ENCODE data around the gene MRAS.
"Not testable (repeated sequence)": the region's sequence is repeated elsewhere in the genome, so short reads cannot be mapped to it uniquely, and the experiment has no call there.

The MRAS gene

DNA sequence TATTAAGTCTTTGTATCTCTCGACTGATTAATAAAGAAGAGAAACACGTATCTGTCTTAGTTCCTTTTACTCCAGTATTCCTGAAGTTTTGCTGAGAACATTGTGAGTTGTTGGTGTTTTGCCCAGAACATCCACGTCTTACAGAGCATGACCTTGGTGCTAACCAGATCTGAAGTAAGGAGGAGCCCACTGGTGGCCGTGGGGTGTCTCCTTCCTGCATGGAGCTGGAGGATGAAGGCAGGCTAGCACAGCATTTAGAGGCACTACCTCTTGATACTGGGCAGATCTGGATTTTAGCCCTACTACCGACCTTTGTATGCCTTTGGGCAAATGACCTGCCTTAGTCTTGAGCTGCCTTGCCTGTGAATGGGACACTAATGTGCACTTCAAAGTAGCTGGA is 57.1 kb downstream of the MRAS start:
- Mint-ChIP-seq H3K9me3 (no peaks in the 10 kb centered on the region), H3K4me3 (no peak overlapping the region), H3K36me3 (no peaks in the 10 kb centered on the region), H3K4me1 (no peaks in the 10 kb centered on the region), H3K27ac (no peak overlapping the region), H3K27me3 (no peaks in the 10 kb centered on the region)

DNA sequence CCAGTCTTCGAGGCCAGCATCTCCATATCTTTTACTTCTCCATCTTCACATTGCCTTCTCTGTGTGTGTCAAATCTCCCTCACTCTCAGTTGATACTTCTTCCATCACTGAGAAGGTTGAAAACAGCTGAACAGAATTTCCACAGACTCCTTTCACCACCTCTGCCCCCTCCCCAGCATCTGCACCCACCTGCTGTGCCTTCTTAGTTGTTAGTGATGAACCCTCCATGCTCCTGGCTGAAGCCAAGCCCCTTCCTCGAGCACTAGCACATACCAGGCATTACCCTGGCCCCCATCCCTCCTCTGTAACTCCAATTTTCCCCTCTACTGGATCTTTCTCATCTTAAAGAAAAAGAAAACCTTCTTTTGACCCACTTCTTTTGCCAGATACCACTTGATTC is 58.2 kb downstream of the MRAS start:
- Mint-ChIP-seq H3K4me1 (no peaks in the 10 kb centered on the region), H3K27ac (no peak overlapping the region)

DNA sequence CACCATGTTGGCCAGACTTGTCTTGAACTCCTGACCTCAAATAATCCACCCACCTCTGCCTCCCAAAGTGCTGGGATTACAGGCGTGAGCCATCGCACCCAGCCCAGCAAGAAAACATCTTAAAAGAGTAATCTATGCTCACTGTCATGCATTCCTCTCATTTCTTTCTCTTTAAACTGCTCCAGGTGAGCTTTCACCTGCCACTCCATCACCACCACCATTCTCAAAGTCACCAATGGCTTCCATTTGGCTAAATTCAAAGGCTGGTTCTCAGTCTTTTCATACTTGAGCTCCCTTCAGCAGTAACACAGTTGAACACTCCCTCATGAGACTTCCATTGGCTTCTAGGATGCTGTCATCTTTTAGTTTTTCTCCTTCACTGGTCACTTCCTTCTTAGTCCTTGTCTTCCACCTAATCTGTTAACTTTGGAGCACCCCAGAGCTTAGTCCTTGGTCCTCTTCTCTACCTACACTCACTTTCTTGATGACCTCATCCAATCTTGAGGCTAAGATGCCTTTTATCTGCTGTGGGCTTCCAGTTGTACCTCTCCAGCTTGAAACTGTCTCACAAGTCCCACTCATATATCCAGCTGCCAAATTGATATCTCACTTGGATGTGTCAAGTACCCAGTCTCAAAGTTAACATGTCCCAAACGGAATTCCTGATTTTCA is 59.0 kb downstream of the MRAS start:
- no peaks in the 10 kb centered on the region for H3K27me3 Mint-ChIP-seq
- H3K9me3 Mint-ChIP-seq: no peaks in the 10 kb centered on the region
- no peaks in the 10 kb centered on the region for H3K36me3 Mint-ChIP-seq
- H3K4me1 Mint-ChIP-seq: no peaks in the 10 kb centered on the region
- no peak overlapping the region for H3K4me3 Mint-ChIP-seq
- no peak overlapping the region for H3K27ac Mint-ChIP-seq

More for the DNA sequence above, 58.2 kb downstream of the MRAS start:
- Mint-ChIP-seq H3K9me3 (no peaks in the 10 kb centered on the region), H3K27me3 (no peaks in the 10 kb centered on the region), H3K36me3 (no peaks in the 10 kb centered on the region), H3K4me3 (no peak overlapping the region)

DNA sequence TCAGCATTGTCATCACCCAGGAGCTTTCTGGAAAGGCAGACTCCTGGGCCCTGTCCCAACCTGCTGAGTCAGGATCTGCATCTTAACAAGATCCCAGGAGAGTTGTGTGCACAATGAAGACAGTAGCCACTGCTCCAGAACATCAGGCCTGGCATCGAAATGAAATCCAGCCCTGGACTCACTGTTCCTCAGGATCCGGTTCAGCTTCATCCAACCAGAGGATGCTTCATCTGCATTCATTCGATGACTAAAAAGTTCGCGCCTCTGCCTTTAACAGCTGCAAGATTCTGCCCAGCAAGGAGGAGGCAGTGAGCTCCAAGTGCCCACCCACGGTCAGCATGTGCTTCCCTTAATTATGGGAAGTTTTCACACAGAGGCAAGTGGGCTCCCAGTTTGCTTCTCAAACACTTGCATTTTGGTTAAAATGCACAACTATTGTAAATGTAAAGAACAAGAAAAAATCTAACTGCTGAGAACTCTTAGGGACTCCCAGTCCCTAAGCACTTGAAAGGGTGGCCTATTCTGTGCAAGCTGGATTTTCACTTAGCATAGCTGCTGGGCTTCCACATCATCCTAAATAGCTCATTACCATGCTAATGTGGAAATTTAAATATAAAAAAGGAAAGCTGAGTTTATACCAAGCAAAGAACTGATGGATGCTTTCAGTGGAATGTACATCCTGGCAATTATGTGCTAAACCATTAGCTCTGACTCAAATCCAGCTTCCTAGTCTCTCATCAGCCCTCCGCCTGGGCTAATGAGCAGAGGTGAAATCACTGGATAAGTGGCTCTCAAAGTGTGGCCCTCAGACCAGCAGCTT is 60.6 kb downstream of the MRAS start:
- Mint-ChIP-seq H3K4me1 (no peaks in the 10 kb centered on the region), H3K27me3 (no peaks in the 10 kb centered on the region), H3K4me3 (no peak overlapping the region), H3K36me3 (no peaks in the 10 kb centered on the region), H3K9me3 (no peaks in the 10 kb centered on the region), H3K27ac (no peak overlapping the region)

DNA sequence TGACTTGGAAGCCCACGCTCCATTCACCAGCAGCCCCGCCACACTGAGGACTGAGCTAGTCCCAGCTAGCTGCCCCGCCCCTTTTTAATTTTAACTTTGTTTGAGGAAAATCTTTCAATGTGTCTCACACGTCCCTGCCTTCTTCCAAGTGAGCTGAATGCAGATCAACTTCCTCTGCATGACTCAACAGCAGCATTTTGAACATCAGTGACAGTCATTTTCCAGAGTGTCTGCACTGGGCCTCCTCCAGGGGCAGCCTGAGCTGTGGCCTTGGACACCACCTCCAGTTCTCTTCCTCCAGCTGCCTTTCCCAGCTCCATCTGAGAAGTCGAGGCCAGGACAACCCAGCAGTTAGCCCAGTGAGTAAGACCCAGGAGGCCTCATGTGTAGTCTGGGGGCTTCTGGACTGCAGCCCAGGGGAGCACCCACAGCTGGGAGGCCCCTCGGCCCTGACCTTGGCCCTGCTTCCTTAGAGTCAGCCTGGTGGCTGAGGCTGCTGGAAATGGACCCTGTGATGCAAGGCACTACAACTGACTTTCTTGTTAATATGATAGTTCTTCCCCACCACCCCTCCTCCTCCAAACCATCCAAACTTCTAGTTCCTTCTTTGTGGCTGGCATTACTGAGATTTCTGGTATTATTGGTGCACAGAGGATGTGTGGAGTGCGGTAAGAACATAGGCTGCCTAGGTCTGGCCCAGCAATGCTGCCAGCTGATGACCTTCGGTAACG is 64.6 kb downstream of the MRAS start:
- Mint-ChIP-seq H3K4me3 (no peak overlapping the region), H3K4me1 (no peaks in the 10 kb centered on the region), H3K27ac (no peak overlapping the region), H3K27me3 (peaks cover 4% of the 10 kb centered on the region), H3K9me3 (no peaks in the 10 kb centered on the region), H3K36me3 (no peaks in the 10 kb centered on the region)

DNA sequence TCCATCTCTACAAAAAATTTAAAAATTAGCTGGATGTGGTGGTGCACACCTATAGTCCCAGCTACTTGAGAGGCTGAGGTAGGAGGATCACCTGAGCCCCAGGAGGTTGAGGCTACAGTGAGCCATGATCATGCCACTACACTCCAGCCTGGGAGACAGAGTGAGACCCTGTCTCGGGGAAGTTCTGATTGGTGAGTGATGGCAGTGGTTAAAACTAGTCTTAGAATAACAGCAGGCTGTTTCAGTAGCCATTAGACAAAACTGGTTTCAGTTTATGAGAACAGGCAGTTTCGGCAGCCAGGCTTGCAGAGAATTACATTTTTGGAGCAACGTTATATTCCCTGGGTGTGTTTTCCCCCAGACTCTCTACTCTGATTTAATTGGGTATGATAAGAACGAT is 67.9 kb downstream of the MRAS start:
- H3K4me1 Mint-ChIP-seq, H3K27ac Mint-ChIP-seq, H3K4me3 Mint-ChIP-seq, H3K9me3 Mint-ChIP-seq, H3K36me3 Mint-ChIP-seq, H3K27me3 Mint-ChIP-seq: not testable (repeated sequence)

DNA sequence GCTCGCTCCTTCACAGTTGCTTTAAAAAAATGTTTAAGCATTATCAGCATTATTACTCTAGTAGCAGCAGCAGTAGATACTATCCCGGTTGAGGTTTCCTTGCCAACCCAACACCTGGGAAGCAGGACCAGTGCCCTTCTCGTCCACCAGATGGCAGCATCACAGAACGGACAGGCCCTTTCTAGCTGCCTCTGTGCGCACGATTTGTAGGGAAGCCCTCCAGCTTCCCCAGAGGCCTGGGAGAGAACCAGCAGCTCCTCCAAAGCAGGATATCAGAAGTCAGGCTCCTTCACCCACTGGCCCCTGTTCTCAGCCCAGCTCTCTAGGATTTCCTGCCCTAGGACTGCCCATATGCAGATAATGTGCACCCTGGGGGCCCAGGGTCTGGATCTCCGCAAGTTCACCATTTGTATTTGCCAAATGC is 69.2 kb downstream of the MRAS start:
- no peaks in the 10 kb centered on the region for H3K9me3 Mint-ChIP-seq
- H3K4me1 Mint-ChIP-seq: no peaks in the 10 kb centered on the region
- H3K27ac Mint-ChIP-seq: no peak overlapping the region
- H3K36me3 Mint-ChIP-seq: no peaks in the 10 kb centered on the region
- peaks cover 4% of the 10 kb centered on the region for H3K27me3 Mint-ChIP-seq
- no peak overlapping the region for H3K4me3 Mint-ChIP-seq

DNA sequence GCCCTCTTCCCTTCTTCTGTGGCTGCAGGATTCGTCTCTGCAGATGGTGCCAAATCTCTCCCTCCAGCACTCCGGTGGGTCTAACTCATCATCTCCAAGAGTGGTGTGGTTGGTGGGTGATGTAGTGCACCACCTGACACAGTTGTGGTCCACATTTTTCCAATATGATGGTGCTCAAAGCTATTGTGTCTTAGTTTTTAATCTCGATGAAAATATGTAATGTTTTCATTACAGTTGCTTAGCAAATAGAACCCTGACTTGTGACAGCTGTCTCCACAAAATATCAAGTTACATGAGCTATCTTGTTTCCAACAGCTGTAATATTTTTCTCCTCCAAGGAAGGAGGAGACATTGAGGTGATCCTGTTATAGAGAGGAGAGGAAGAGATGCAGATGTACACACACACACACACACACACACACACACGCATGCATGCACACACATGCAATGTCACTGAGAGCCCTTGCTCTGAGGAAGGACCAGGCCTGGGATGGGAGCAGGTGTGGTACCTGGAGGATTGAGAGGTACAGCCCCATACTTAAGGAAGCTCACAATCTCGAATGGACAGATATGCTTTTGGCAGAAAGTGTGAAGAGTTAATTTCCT is 70.3 kb downstream of the MRAS start:
- Mint-ChIP-seq H3K4me1 (no peaks in the 10 kb centered on the region), H3K9me3 (no peaks in the 10 kb centered on the region), H3K27me3 (peaks cover 4% of the 10 kb centered on the region), H3K36me3 (no peaks in the 10 kb centered on the region), H3K4me3 (no peak overlapping the region), H3K27ac (no peak overlapping the region)

DNA sequence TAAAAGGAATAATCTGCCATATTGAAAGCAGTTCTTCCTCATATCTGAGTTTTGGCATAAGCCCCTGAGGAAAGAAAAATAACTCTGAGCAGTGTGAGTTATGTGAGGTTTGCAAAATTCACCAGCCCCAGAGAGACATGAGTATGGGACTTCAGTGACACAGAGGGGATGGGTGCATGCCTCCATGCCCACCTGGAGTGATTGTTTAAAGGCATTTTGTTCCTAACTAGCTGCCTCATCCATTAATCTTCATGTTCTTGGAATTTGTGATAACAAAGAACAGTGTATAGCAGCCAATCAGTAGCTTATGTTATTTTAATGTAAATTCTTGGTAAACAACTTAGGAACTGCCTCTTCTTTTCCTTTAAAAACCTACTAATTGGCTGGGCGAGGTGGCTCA is 74.9 kb downstream of the MRAS start:
- Mint-ChIP-seq H3K36me3 (no peaks in the 10 kb centered on the region), H3K27ac (no peak overlapping the region), H3K4me3 (no peak overlapping the region), H3K4me1 (no peaks in the 10 kb centered on the region), H3K27me3 (no peaks in the 10 kb centered on the region), H3K9me3 (no peaks in the 10 kb centered on the region)

DNA sequence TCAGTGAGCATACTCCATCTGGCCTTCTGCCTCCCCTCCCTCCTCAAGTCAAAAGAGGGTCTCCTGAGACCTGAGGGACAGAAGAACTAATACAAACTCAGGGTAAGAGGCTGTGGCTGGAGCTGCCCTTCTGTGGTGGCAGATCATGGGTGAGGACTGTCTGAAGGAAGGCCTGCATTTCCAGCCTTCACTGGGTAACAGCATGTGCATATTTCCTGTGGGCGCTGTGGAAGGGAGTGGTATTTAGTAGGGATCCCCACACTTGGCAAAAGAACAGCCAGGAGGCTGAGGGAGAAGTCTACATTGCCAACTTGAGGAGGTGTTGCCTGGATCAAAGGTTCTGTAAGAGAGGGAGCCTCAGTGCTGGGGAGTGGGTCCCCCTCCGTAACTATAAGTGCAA is 75.9 kb downstream of the MRAS start:
- Mint-ChIP-seq H3K27me3 (no peaks in the 10 kb centered on the region), H3K27ac (no peak overlapping the region), H3K4me3 (no peak overlapping the region), H3K36me3 (no peaks in the 10 kb centered on the region), H3K9me3 (no peaks in the 10 kb centered on the region), H3K4me1 (no peaks in the 10 kb centered on the region)

DNA sequence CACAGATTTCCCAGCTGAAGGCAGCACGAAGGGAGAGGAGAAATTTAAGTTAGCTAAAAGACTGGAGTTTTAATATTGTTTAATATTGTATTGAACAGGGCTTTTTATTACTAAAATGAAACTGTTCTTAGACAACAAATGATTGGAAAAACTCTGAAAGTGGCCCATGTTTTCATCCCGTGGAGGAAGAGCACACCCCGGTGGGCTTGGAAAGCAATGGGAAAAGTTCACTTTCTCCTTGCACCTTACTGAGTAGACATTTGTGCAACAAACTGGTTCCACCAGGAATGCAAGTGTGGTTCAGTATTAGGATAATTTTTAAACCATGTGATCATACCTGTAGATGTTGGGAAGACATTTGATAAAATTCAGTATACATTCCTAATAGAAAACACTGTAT is 77.8 kb downstream of the MRAS start:
- Mint-ChIP-seq H3K27ac (no peak overlapping the region), H3K9me3 (no peaks in the 10 kb centered on the region), H3K36me3 (no peaks in the 10 kb centered on the region), H3K27me3 (no peaks in the 10 kb centered on the region), H3K4me3 (no peak overlapping the region), H3K4me1 (no peaks in the 10 kb centered on the region)

DNA sequence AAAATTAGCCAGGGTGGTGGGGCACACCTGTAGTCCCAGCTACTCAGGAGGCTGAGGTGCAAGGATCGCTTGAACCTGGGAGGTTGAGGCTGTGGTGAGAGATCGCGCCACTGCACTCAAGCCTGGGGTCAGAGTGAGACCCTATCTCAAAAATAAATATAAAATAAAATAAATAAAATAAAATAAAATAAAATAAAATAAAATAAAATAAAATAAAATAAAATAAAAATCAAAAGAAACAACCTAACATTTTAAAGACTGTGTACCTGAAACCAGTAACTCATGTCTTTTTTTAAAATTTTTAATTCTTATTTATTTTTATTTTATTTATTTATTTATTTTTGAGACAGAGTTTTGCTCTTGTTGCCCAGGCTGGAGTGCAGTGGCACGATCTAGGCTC is 78.4 kb downstream of the MRAS start:
- H3K4me1 Mint-ChIP-seq, H3K27ac Mint-ChIP-seq, H3K9me3 Mint-ChIP-seq, H3K27me3 Mint-ChIP-seq, H3K36me3 Mint-ChIP-seq, H3K4me3 Mint-ChIP-seq: not testable (repeated sequence)

DNA sequence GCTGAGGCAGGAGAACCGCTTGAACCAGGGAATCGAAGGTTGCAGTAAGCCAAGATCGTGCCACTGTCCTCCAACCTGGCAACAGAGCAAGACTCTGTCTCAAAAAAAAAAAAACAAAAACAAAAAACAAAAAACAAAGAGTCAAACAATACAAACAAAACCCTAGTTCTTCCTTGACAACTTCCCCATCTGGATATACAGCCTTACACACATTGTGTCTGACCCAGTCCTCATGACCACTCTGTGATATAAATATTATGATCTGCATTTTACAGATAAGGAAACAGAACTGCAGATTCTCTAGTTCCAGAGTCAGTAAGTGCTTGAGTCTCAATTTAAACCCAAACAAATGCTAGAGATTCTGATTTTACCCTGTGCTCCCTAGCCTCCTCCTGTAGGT is 81.3 kb downstream of the MRAS start:
- H3K36me3 Mint-ChIP-seq: no peaks in the 10 kb centered on the region
- H3K4me1 Mint-ChIP-seq: peaks cover 4% of the 10 kb centered on the region
- H3K27me3 Mint-ChIP-seq: peaks cover 15% of the 10 kb centered on the region
- no peak overlapping the region for H3K27ac Mint-ChIP-seq
- H3K9me3 Mint-ChIP-seq: no peaks in the 10 kb centered on the region
- no peak overlapping the region for H3K4me3 Mint-ChIP-seq

DNA sequence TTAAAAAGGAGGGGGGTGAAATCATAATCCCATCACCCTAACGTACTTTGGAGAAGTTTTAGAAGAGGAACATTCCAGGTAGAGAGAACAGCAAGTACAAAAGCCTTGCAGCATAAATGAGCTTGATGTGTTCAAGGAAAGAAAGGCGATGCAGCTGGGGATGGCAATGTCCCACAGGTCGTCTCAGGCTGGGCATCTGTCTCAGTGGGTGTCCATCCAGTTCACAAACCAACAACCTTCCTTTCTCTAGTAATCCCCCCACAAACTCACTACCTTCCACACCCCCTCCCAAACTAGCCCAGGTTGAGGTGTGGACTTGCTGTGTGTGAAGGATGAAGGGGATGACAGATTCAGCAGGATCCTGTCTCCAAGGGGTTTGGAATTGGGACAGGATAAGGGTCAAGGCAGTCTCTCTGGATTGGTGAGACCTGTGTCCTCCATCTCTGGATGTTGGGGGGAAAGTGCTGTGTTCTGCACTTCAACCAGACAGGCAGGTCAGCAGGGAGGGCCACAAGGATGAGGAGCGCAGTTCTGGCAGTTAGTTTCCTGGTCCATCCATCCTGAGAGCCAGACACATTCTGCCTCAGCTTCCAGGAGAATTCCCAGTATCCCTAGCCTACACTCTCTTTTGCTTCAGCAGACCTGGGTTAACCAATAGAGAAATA is 84.3 kb downstream of the MRAS start:
- no peaks in the 10 kb centered on the region for H3K36me3 Mint-ChIP-seq
- no peak overlapping the region for H3K4me3 Mint-ChIP-seq
- peaks cover 8% of the 10 kb centered on the region for H3K4me1 Mint-ChIP-seq
- H3K9me3 Mint-ChIP-seq: no peaks in the 10 kb centered on the region
- peaks cover 33% of the 10 kb centered on the region for H3K27me3 Mint-ChIP-seq
- H3K27ac Mint-ChIP-seq: no peak overlapping the region

DNA sequence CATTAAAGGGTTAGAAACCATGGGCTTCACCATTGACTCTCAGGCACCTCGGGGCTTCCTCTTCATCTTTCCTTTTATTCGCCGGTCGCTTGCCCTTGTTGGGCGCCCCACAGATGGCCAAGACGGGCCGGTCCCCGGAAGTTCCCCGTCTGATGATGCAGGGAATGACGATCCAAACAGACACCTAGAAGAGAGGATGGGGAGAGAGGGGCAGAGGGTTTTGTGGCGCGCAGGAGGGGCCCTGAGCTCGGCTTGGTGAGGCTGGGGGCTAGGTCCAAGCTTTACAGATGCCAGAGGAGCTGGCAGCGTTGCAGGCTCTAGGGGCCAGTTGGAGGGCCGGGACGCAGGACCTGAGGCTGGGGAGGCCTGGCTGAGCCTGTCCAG is 85.5 kb downstream of the MRAS start:
- Mint-ChIP-seq H3K27me3 (peaks cover 34% of the 10 kb centered on the region), H3K27ac (no peak overlapping the region), H3K4me1 (peaks cover 8% of the 10 kb centered on the region), H3K9me3 (no peaks in the 10 kb centered on the region), H3K4me3 (peak overlapping the region; percentile 56), H3K36me3 (no peaks in the 10 kb centered on the region)
